Ramos (cell line): ENCODE measurements around the gene ARHGAP18.

Experiments
- in situ Hi-C: fragments of 300-500 bp; cut with MboI; formaldehyde crosslinking; loops from one replicate; pipeline ENCODE4 v1.14.3; 2022; ENCODE audit warnings: low sequenced_read_pairs; ENCODE audit not compliant: unreplicated experiment

ARHGAP18 gene

GRCh38 chr6:129696028-129696418, 14.0 kb downstream of the ARHGAP18 start:
- in situ Hi-C loops, result no loop called here

- in situ Hi-C loops, result no loop called here
Observed at GRCh38 chr6:129695373-129696027, 14.5 kb downstream of the ARHGAP18 start.

- in situ Hi-C loops, result no loop called here
Observed at GRCh38 chr6:129694036-129694435, 15.9 kb downstream of the ARHGAP18 start.

- in situ Hi-C loops, result no loop called here
Observed at GRCh38 chr6:129692467-129692866, 17.5 kb downstream of the ARHGAP18 start.

GRCh38 chr6:129691709-129692108, 18.3 kb downstream of the ARHGAP18 start:
- in situ Hi-C loops, result no loop called here

- in situ Hi-C loops, result no loop called here
Observed at GRCh38 chr6:129691043-129691640, 18.8 kb downstream of the ARHGAP18 start.

- in situ Hi-C loops, result no loop called here
Observed at GRCh38 chr6:129686941-129687627, 22.9 kb downstream of the ARHGAP18 start.

- in situ Hi-C loops, result no loop called here
Observed at GRCh38 chr6:129685662-129686031, 24.3 kb downstream of the ARHGAP18 start.

GRCh38 chr6:129684903-129685661, 24.9 kb downstream of the ARHGAP18 start:
- in situ Hi-C loops, result no loop called here

GRCh38 chr6:129684323-129684884, 25.6 kb downstream of the ARHGAP18 start:
- in situ Hi-C loops, result no loop called here

- in situ Hi-C loops, result no loop called here
Observed at GRCh38 chr6:129683601-129684322, 26.2 kb downstream of the ARHGAP18 start.

- in situ Hi-C loops, result no loop called here
Observed at GRCh38 chr6:129681913-129682205, 28.1 kb downstream of the ARHGAP18 start.

- in situ Hi-C loops, result no loop called here
Observed at GRCh38 chr6:129680633-129681032, 29.3 kb downstream of the ARHGAP18 start.

- in situ Hi-C loops, result no loop called here
Observed at GRCh38 chr6:129679758-129680157, 30.2 kb downstream of the ARHGAP18 start.

GRCh38 chr6:129679275-129679674, 30.7 kb downstream of the ARHGAP18 start:
- in situ Hi-C loops, result no loop called here

GRCh38 chr6:129678463-129678862, 31.5 kb downstream of the ARHGAP18 start:
- in situ Hi-C loops, result no loop called here

- in situ Hi-C loops, result no loop called here
Observed at GRCh38 chr6:129677620-129678325, 32.2 kb downstream of the ARHGAP18 start.

- in situ Hi-C loops, result no loop called here
Observed at GRCh38 chr6:129675669-129676472, 34.1 kb downstream of the ARHGAP18 start.

GRCh38 chr6:129673748-129674147, 36.2 kb downstream of the ARHGAP18 start:
- in situ Hi-C loops, result no loop called here
